CD8-positive, alpha-beta memory T cell (primary cell): ENCODE measurements around the gene TNFRSF18. TPM values are rescaled to one million over a fixed set of nuclear protein-coding genes. Genes with fewer than 3 reads are reported as not detected.

Experiments used
- CTCF ChIA-PET: fragments of 350-600 bp; sonication (Branson Sonifier 250); formaldehyde crosslinking; loops from one replicate; lab custom pipeline; 2021; ENCODE audit warnings: antibody characterized with exemption; lab: Charles Lee
- POLR2A ChIA-PET: fragments of 350-600 bp; sonication (Branson Sonifier 250); formaldehyde crosslinking; loops from one replicate; lab custom pipeline; 2021; ENCODE audit warnings: antibody characterized with exemption; lab: Charles Lee
- DNase-seq, 5 donors: peaks; one replicate each; pipeline versions ENCODE4 v3.0.0 to v3.0.0-alpha.2; 2020 to 2022; ENCODE audit warnings: mixed read lengths in 1 of 5
- H3K27ac ChIP-seq: one replicate; pipeline ENCODE4 v1.7.0; 2013; ENCODE audit warnings: low read depth, mild to moderate bottlenecking, low read length, moderate library complexity
- H3K27me3 ChIP-seq: 2 replicates; pipeline ENCODE4 v1.7.0; 2013; ENCODE audit warnings: low read length, mild to moderate bottlenecking; ENCODE audit not compliant: insufficient read depth, poor library complexity, severe bottlenecking
- H3K36me3 ChIP-seq: 2 replicates; pipeline ENCODE4 v1.7.0; 2013; ENCODE audit warnings: mild to moderate bottlenecking, low read length, moderate library complexity; ENCODE audit not compliant: insufficient read depth
- H3K4me1 ChIP-seq: 2 replicates; pipeline ENCODE4 v1.7.0; 2013; ENCODE audit warnings: mild to moderate bottlenecking, low read length, moderate library complexity; ENCODE audit not compliant: insufficient read depth
- H3K4me3 ChIP-seq: 2 replicates; pipeline ENCODE4 v1.7.0; 2013; ENCODE audit warnings: mild to moderate bottlenecking, low read length
- H3K9me3 ChIP-seq: 2 replicates; pipeline ENCODE4 v1.7.0; 2013; ENCODE audit warnings: mild to moderate bottlenecking, low read length
- H3K27ac Mint-ChIP-seq, 8 donors: one replicate each; pipeline ENCODE4 v1.8.0; 2020 to 2021; ENCODE audit warnings: mixed read lengths in 8 of 8, mild to moderate bottlenecking in 6 of 8, inconsistent platforms in 3 of 8, moderate library complexity in 3 of 8
- H3K27me3 Mint-ChIP-seq, 2 donors: one replicate each; pipeline ENCODE4 v1.8.0; 2020 to 2021; ENCODE audit warnings: mixed read lengths in 2 of 2, mild to moderate bottlenecking in 1 of 2, moderate library complexity in 1 of 2
- H3K36me3 Mint-ChIP-seq, 3 donors: one replicate each; pipeline ENCODE4 v1.8.0; 2020 to 2021; ENCODE audit warnings: mixed read lengths in 3 of 3, inconsistent platforms in 1 of 3, mild to moderate bottlenecking in 1 of 3
- H3K4me1 Mint-ChIP-seq, 3 donors: one replicate each; pipeline ENCODE4 v1.8.0; 2020 to 2021; ENCODE audit warnings: mixed read lengths in 3 of 3, inconsistent platforms in 1 of 3, mild to moderate bottlenecking in 1 of 3
- H3K4me3 Mint-ChIP-seq, 7 donors: one replicate each; pipeline ENCODE4 v1.8.0; 2020 to 2021; ENCODE audit warnings: mixed read lengths in 7 of 7, mild to moderate bottlenecking in 6 of 7, moderate library complexity in 4 of 7, inconsistent platforms in 2 of 7
- H3K9me3 Mint-ChIP-seq, 5 donors: one replicate each; pipeline ENCODE4 v1.8.0; 2020 to 2022; ENCODE audit warnings: mixed read lengths in 5 of 5, mild to moderate bottlenecking in 3 of 5, moderate library complexity in 2 of 5, inconsistent platforms in 1 of 5
- polyA plus RNA-seq: library from polyadenylated mRNA; unstranded; fragments of 300-500 nt; fragmentation: Illumina TruSeq; gene quantifications from one replicate; pipeline ENCODE4 v1.2.3, GENCODE V29; 2021
- total RNA-seq, 2 experiments: library from RNA; stranded (reverse); gene quantifications; one replicate each; pipeline ENCODE4 v1.2.3, GENCODE V29; 2021

The TNFRSF18 gene
- total and polyA plus RNA-seq, 3 experiments from 2014 or later, result 2.0 to 97.1 (median 91.0) TPM

DNA sequence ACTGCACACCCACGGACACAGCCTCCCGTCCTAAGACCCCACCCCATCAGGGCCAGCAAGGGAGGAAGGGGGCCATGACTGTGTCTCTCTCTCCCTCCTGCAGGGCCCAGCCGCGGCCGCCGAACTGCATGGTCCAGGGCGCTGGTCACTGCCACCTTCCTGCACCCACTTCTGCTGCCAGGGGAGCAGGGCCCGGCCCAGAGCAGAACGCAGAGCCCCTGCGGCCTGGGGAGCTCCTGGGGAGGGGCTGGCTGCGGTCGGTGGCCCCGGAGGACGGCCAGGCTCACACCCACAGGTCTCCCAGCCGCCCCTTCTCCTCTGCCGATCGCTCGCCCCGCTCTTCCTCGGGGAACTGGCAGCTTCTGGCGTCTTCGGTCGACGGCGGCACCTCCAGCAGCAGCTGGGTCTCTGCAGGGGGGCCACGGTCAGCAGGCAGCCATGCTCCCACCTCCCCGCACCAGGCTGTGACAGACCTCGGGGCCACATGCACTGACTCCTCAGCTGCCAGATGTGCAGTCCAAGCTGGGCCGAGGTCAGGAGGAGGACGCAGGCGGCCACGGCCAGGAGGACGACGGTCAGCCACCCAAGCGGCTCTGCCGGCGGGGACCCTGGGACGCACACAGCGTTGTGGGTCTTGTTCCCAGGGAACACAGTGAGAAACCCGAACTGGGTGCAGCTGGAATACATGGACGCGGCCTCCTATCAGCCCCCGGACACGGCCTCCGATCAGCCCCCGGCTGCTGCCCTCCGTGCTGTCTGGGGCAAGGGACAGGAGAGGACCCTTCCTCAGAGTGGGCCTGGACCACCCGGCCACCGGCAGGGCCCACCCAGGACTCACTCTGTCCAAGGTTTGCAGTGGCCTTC lies 2.6 kb downstream of the TNFRSF18 start:
- no peak overlapping the region for H3K27ac ChIP-seq
- Mint-ChIP-seq H3K4me1 (peaks cover 7 to 25% (median 10%) of the 10 kb centered on the region in 3 donors), H3K4me3 (peak overlapping the region in 1 of 7 donors; percentile 16), H3K27me3 (no peaks in the 10 kb centered on the region), H3K36me3 (no peaks in the 10 kb centered on the region), H3K27ac (peak overlapping the region in 2 of 8 donors; percentile 43 to 65), H3K9me3 (no peaks in the 10 kb centered on the region)
- peak in 1 of 5 donors; percentile 46 for DNase-seq
- H3K27me3 ChIP-seq, result no peaks in the 10 kb centered on the region
- ChIA-PET POLR2A (no interaction called here), CTCF (no interaction called here)
- H3K4me1 ChIP-seq, result peaks cover 27% of the 10 kb centered on the region
- H3K4me3 ChIP-seq, result no peak overlapping the region
- H3K36me3 ChIP-seq, result no peaks in the 10 kb centered on the region
- H3K9me3 ChIP-seq, result no peaks in the 10 kb centered on the region

DNA sequence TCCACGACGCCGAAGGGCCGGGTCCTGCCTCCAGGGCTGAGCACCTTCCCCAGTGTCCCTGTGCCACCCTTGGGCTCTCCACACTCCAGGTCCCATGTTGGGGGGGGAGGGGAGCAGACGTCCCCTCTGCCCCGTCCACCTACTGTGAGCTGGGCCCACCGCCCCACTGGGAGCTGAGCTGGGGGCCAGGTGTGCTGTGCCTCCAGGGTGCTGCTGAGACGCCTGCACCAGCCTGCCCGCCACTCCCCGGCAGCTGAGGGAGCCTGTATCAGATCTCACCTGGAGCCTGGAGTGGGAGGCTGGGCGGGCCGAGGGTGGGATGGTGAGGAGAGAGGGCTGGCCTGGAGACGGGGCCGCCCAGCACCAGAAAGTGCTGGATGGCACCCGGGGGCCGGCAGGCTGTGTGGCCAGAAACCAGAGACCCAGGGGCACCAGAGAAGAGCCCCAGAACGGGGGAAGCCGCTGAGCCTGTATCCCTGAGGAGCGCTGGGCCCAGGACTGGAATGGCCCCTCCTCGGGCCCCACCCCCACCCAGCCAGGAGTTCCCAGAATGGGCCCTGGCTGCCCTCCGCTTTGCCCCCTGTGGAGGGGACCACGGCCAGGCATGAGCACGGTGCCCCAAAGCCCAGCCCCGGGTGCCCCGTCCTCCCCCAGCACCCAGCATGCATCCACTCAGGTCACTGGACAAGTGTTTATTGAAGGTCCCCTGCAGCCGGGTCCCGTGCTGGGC lies 3.4 kb downstream of the TNFRSF18 start:
- no peaks in the 10 kb centered on the region for H3K36me3 ChIP-seq
- ChIA-PET POLR2A (no interaction called here), CTCF (no interaction called here)
- no peak overlapping the region for H3K4me3 Mint-ChIP-seq
- H3K27me3 Mint-ChIP-seq, result no peaks in the 10 kb centered on the region
- peaks cover 24% of the 10 kb centered on the region for H3K4me1 ChIP-seq
- no peaks in the 10 kb centered on the region for H3K27me3 ChIP-seq
- no peak overlapping the region for H3K4me3 ChIP-seq
- no peaks in the 10 kb centered on the region for H3K36me3 Mint-ChIP-seq
- no peak overlapping the region for H3K27ac ChIP-seq
- DNase-seq, result peak in 2 of 5 donors; percentile 1 to 47
- no peaks in the 10 kb centered on the region for H3K9me3 ChIP-seq
- H3K27ac Mint-ChIP-seq, result peak overlapping the region in 2 of 8 donors; percentile 4 to 89
- no peaks in the 10 kb centered on the region for H3K9me3 Mint-ChIP-seq
- H3K4me1 Mint-ChIP-seq, result peaks cover 3 to 17% (median 3%) of the 10 kb centered on the region in 3 donors

DNA sequence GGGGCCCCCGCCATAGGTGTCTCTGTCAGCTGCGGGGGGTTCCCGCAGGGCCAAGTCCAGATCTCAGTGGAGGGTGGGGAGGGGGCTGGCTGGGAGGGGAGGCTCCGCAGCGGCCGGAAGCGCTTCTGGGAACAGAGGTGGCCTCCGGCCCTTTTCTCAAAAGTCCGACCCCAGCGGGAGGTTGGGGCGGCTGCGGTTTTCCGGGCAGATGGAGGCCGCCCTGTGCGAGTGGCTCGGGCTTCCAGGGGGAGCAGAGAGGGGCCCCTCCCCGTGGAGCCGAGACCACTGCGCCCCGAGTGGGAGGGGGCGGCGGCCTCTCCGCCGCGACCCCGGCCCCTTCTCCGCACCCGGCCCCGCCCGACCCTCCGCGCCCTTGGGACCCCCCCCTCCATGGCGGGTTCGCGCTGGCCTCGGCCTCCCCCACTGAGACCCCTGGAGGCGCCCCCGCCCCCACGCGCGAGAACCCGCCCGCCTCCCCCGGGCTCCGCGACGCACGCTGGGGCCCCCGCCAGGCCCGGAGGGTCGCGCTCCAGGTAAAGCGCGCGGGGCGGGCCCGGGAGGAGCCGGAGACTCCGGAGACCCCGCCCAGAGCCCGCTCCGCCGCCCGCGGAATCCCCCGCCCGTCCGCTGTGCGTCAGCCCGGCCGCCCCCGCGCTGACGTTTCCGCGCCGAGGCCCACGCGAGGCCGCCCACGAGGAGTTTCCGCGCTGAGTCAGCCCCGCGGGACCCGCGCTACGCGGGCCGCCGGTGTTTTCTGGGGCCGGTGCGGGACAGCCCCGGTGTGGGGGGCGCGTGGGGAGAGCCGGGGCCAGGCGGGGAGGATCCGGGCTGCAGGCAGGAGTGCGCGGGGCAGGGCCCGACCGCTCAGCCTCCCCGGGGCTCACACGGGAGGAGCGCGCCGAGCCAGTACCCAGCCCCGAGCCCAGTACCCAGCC lies 5.2 kb downstream of the TNFRSF18 start:
- Mint-ChIP-seq H3K27ac (peak overlapping the region in 3 of 8 donors; percentile 45 to 87 (median 65)), H3K9me3 (no peaks in the 10 kb centered on the region), H3K27me3 (no peaks in the 10 kb centered on the region), H3K4me1 (peaks cover 0 to 8% (median 0%) of the 10 kb centered on the region in 3 donors), H3K36me3 (no peaks in the 10 kb centered on the region), H3K4me3 (peak overlapping the region in 3 of 7 donors; percentile 40 to 88 (median 59))
- Histone ChIP-seq H3K9me3 (no peaks in the 10 kb centered on the region), H3K27me3 (no peaks in the 10 kb centered on the region), H3K36me3 (no peaks in the 10 kb centered on the region), H3K4me1 (peaks cover 7% of the 10 kb centered on the region), H3K4me3 (no peak overlapping the region), H3K27ac (peak overlapping the region; percentile 31)
- ChIA-PET CTCF (no interaction called here), POLR2A (no interaction called here)
- peak; percentile 80 to 89 (median 84) for DNase-seq

DNA sequence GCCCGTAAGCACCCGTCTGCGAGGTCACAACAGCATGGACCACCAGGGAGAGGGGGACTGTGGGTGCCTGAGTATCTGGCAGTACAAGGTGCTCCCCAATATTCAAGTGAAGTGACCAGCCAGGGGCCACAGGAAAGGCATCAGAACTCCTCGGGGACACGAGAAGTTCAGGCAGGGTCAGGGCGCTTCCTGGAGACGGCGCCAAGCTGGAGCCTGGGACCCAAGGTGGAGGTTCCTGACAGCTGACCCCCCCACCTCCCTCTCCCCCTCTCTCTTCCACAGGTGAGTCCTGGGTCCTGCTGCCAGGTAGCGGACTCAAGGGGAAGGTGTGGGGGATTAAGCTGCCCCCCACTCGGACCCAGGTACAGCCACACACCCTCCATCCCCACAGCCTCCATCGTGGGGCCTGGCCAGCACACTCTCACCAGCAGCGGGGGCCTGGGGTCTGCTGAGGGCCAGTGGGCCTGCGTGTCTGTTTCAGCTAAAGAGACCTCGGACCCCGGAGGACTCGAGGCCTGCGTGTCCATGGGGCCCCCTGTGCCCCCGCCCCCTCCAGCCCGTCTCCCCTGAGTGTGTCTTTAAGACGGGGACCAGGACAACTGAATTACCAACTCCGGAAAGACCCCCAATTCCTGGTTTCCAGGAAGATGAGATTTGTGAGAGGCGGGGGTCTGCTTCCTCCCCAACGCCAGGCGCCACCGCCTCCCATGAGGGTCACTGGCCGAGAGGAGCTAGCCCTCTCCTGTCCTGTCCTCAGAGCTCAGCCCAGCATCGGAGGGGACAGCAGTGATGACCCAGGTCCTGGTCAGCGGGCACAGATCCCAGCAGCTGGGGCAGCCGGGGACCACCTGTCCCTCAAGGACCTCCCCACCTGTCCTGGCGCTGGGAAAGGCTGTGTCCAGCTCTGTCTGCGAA lies 6.2 kb downstream of the TNFRSF18 start:
- H3K4me3 Mint-ChIP-seq, result peak overlapping the region; percentile 30 to 79 (median 63)
- H3K4me3 ChIP-seq, result no peak overlapping the region
- H3K27me3 Mint-ChIP-seq, result peaks cover 0 to under 1% of the 10 kb centered on the region in 2 donors

GRCh38 chr1:1199141-1199960 lies 7.0 kb downstream of the TNFRSF18 start:
- Histone ChIP-seq H3K36me3 (no peaks in the 10 kb centered on the region), H3K4me3 (no peak overlapping the region), H3K9me3 (peaks cover 4% of the 10 kb centered on the region), H3K4me1 (peaks cover 7% of the 10 kb centered on the region), H3K27ac (no peak overlapping the region), H3K27me3 (no peaks in the 10 kb centered on the region)
- Mint-ChIP-seq H3K4me1 (peaks cover 0 to 8% (median 0%) of the 10 kb centered on the region in 3 donors), H3K4me3 (peak overlapping the region; percentile 30 to 79 (median 59)), H3K36me3 (no peaks in the 10 kb centered on the region), H3K9me3 (peaks cover 4 to 9% (median 7%) of the 10 kb centered on the region in 5 donors), H3K27ac (peak overlapping the region in 7 of 8 donors; percentile 29 to 87 (median 81)), H3K27me3 (peaks cover 0 to 2% of the 10 kb centered on the region in 2 donors)
- DNase-seq, result peak in 2 of 5 donors; percentile 1 to 43
- ChIA-PET CTCF (no interaction called here), POLR2A (no interaction called here)

More for the DNA sequence above, 6.2 kb downstream of the TNFRSF18 start:
- CTCF ChIA-PET, result no interaction called here
- H3K27ac ChIP-seq, result no peak overlapping the region
- peak overlapping the region in 7 of 8 donors; percentile 29 to 87 (median 84) for H3K27ac Mint-ChIP-seq
- POLR2A ChIA-PET, result no interaction called here
- no peaks in the 10 kb centered on the region for H3K27me3 ChIP-seq
- H3K4me1 Mint-ChIP-seq, result peaks cover 0 to 8% (median 0%) of the 10 kb centered on the region in 3 donors
- peaks cover 7% of the 10 kb centered on the region for H3K4me1 ChIP-seq
- peak in 1 of 5 donors; percentile 53 for DNase-seq
- H3K36me3 Mint-ChIP-seq, result no peaks in the 10 kb centered on the region
- no peaks in the 10 kb centered on the region for H3K9me3 ChIP-seq
- no peaks in the 10 kb centered on the region for H3K36me3 ChIP-seq
- peaks cover under 1 to 6% (median 1%) of the 10 kb centered on the region in 5 donors for H3K9me3 Mint-ChIP-seq

DNA sequence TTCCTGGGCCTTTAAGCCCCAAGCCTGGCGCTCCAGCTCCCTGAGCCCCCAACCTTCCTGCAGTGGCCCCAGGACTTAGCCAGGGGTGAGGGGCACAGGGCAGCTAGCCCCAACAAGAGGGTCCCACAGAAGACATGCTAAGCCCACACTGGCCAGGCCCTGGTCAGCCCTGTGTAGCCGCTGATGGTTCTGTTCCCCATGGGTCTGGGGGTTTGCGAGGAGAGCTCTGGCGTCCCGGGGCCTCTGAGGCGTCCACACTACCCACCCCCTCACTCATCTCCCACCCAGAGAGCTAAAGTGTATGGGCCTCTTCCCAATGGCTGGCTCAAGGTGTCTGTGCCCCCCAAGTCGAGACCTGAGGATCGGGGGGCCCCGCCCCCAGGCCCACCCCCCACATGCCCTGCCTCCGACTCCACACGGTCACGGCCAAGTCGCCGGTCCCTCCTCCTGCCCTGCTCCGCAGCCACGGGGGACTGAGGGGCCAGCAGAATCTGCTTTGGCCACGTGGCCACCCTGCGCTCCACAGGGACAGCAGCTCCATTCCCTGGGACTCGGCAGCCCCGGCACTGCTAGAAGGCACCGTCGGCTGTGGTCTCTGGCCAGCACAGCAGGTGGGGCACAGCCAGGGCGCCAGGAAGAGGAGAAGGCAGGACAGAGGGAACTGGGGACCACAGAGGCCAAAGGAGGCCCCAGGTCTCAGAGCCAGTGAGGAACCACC lies 7.8 kb downstream of the TNFRSF18 start:
- no peaks in the 10 kb centered on the region for H3K36me3 ChIP-seq
- peaks cover 4% of the 10 kb centered on the region for H3K9me3 ChIP-seq
- H3K4me1 ChIP-seq, result peaks cover 7% of the 10 kb centered on the region
- no peak overlapping the region for H3K4me3 Mint-ChIP-seq
- peaks cover 0 to 2% of the 10 kb centered on the region in 2 donors for H3K27me3 Mint-ChIP-seq
- no peaks in the 10 kb centered on the region for H3K27me3 ChIP-seq
- peak in 1 of 5 donors; percentile 0 for DNase-seq
- ChIA-PET POLR2A (no interaction called here), CTCF (no interaction called here)
- H3K27ac ChIP-seq, result no peak overlapping the region
- H3K4me3 ChIP-seq, result no peak overlapping the region
- H3K9me3 Mint-ChIP-seq, result peaks cover 4 to 12% (median 7%) of the 10 kb centered on the region in 5 donors
- H3K36me3 Mint-ChIP-seq, result no peaks in the 10 kb centered on the region
- peaks cover 0 to 8% (median 0%) of the 10 kb centered on the region in 3 donors for H3K4me1 Mint-ChIP-seq
- H3K27ac Mint-ChIP-seq, result peak overlapping the region in 2 of 8 donors; percentile 11 to 47
